OCI-LY1 (cell line): Measurements from ENCODE around the gene PDCD2.

Experiments
- CTCF ChIP-seq: fragments of 200-600 bp; sonication (generic), shearing (Covaris generic); IDR thresholded peaks from 2 replicates; pipeline ENCODE4 v1.5.1; 2017; ENCODE audit warnings: mild to moderate bottlenecking, antibody characterized with exemption, low read length, moderate library complexity, mixed read lengths
- EZH2 ChIP-seq: fragments of 200-600 bp; sonication (generic), shearing (Covaris generic); IDR thresholded peaks from 2 replicates; pipeline ENCODE4 v1.8.0; 2017; ENCODE audit warnings: borderline replicate concordance, mixed run types, mild to moderate bottlenecking, antibody characterized with exemption, low read length, moderate library complexity, mixed read lengths

DNA sequence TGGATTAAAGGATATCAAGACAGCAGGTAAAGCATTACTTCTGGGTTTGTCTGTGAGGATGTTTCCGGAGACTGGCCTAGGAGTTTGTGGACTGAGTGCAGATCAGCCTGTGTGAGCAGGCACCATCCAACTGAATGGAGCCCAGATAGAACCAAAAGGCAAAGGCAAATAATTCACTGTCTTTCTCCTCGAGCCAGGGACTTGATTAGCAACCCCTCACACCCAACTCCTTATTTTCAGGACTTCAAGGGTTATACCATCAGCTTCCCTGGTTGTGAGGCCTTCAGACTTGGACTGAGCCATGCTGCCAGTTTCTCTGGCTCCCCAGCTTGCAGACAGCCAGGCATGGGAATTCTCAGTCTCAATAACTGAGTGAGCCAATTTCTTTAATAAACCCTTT, 50.6 kb downstream of the PDCD2 start:
- TF ChIP-seq CTCF = no peak
- TF ChIP-seq EZH2 = no peak
